NCI-H1417 (cell line): ENCODE data around the gene NFASC.
A peak's percentile ranks its signal among the peaks of the same experiment; 100 is the strongest.

Source experiments
- DNase-seq, 3 experiments: peaks; one replicate each; lab custom pipeline; 2025; lab: John Stamatoyannopoulos, UW

The NFASC gene

GRCh38 chr1:204959836-204960235, 89.2 kb downstream of the NFASC start:
- no peak for DNase-seq

- no peak for DNase-seq
Observed at GRCh38 chr1:204960306-204961125, 89.9 kb downstream of the NFASC start.

- peak in 2 of 3 experiments; percentile 26 to 35 for DNase-seq
Observed at GRCh38 chr1:204961765-204962419, 91.2 kb downstream of the NFASC start.

GRCh38 chr1:204962742-204963632, 92.3 kb downstream of the NFASC start:
- peak in 1 of 3 experiments; percentile 25 for DNase-seq

- DNase-seq: peak in 2 of 3 experiments; percentile 51 to 76
Observed at GRCh38 chr1:204967451-204967850, 96.8 kb downstream of the NFASC start.

GRCh38 chr1:204968135-204968534, 97.5 kb downstream of the NFASC start:
- DNase-seq: no peak

- DNase-seq: no peak
Observed at GRCh38 chr1:204968951-204969350, 98.3 kb downstream of the NFASC start.

GRCh38 chr1:204970937-204971336, 100.3 kb downstream of the NFASC start:
- no peak for DNase-seq

GRCh38 chr1:204971517-204972336, 101.1 kb downstream of the NFASC start:
- DNase-seq: no peak

GRCh38 chr1:204972426-204972825, 101.8 kb downstream of the NFASC start:
- DNase-seq: no peak

- DNase-seq: no peak
Observed at GRCh38 chr1:204973449-204973848, 102.8 kb downstream of the NFASC start.

GRCh38 chr1:204974327-204974726, 103.7 kb downstream of the NFASC start:
- no peak for DNase-seq

GRCh38 chr1:204975021-204975420, 104.4 kb downstream of the NFASC start:
- DNase-seq: no peak

- DNase-seq: peak; percentile 17 to 67 (median 62)
Observed at GRCh38 chr1:204975568-204976235, 105.0 kb downstream of the NFASC start.

- no peak for DNase-seq
Observed at GRCh38 chr1:204976646-204977045, 106.0 kb downstream of the NFASC start.

GRCh38 chr1:204977318-204977717, 106.7 kb downstream of the NFASC start:
- DNase-seq: no peak

- no peak for DNase-seq
Observed at GRCh38 chr1:204978782-204979181, 108.1 kb downstream of the NFASC start.

GRCh38 chr1:204979306-204979705, 108.6 kb downstream of the NFASC start:
- DNase-seq: no peak

- no peak for DNase-seq
Observed at GRCh38 chr1:204979891-204980649, 109.4 kb downstream of the NFASC start.

GRCh38 chr1:204980840-204981405, 110.3 kb downstream of the NFASC start:
- DNase-seq: no peak
